Measurements from ENCODE around the gene YIPF2.
"Not testable (repeated sequence)": the region's sequence is repeated elsewhere in the genome, so short reads cannot be mapped to it uniquely, and the experiment has no call there.

YIPF2 gene

DNA sequence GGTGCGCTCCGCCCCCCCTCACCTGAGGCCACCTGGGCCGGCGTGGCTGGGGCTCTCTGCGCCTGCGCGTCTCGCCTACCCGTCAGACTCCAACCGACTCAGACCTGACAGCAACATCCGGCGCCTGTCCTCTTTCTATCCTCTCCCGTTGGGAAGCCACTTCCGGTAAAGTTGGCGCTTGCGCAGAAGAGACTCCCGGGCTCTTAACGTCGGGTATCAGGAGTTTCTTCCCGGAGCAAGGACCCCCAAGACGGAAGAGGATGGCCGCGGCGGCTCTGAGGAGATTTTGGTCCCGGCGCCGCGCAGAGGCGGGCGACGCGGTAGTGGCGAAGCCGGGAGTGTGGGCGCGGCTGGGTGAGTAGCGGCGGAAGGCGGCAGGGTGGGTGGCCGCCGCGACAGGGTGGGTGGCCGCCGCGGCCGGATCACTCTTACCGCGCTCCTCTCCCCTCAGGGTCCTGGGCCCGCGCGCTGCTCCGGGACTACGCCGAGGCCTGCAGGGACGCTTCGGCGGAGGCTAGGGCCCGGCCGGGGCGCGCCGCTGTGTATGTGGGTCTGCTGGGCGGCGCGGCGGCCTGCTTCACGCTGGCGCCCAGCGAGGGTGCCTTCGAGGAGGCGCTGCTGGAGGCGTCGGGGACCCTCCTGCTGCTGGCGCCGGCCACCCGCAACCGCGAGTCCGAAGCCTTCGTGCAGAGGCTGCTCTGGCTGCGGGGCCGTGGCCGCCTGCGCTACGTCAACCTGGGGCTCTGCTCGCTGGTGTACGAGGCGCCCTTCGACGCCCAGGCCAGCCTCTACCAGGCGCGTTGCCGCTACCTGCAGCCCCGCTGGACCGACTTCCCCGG is at the start of gene YIPF2, which contains the start of gene TIMM29:
Gene YIPF2, minus strand, starts transcription at position 77 of the 839 bp plus-strand sequence. CDS start 229 bp downstream, outside the sequence.
Gene TIMM29, plus strand, starts transcription at position 249 of the 839 bp plus-strand sequence. Its CDS starts 12 bp downstream, at position 261.
- FAIRE-seq = no peak

DNA sequence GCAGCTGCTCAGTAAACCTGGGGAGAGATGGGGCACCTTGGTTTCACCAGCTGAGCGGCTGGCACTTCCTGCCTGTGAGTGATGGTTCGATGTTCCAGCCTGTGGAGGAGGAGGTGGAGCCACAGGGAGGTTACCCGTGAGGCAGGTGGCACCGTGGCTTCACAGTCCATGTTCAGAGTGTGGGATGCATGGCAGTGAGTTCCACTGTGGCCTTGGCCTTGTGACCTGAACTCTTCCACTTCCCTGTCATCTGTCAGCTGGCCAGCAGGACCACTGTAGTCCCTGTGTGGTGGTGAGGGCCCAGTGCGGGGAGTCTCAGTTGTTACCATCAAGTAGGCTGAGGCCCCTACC is 49.3 kb upstream of the YIPF2 start:
- no peak for FAIRE-seq

DNA sequence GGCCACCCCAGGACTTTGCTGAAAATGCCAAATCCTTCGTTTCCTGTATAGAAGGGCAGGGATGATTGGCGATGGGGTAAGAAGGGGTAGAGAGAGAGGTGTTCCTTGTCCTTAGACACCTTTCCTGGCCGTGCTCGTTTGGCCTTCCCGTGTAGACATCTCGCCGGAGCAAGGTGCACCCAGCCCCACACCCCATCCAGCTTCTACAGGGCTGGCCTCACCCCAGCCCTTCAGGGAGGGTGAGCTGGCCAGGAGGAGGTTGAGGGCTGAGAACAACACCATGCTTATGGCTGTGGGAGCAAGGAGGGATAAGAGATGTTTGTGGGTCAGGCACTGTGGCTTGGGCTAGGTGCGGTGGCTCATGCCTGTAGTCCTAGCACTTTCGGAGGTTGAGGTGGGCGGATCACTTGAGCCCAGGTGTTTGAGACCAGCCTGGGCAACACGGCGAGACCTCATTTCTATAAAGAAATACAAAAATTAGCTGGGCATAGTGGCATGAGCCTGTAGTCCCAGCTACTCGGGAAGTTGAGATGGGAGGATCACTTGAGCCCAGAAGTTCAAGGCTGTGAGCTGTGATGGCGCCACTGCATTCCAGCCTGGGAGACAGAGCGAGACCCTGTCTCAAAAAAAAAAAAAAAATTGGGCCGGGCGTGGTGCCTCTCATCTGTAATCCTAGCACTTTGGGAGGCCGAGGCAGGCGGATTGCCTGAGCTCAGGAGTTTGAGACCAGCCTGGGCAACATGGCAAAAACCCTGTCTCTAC is 47.9 kb upstream of the YIPF2 start:
- FAIRE-seq = no peak

DNA sequence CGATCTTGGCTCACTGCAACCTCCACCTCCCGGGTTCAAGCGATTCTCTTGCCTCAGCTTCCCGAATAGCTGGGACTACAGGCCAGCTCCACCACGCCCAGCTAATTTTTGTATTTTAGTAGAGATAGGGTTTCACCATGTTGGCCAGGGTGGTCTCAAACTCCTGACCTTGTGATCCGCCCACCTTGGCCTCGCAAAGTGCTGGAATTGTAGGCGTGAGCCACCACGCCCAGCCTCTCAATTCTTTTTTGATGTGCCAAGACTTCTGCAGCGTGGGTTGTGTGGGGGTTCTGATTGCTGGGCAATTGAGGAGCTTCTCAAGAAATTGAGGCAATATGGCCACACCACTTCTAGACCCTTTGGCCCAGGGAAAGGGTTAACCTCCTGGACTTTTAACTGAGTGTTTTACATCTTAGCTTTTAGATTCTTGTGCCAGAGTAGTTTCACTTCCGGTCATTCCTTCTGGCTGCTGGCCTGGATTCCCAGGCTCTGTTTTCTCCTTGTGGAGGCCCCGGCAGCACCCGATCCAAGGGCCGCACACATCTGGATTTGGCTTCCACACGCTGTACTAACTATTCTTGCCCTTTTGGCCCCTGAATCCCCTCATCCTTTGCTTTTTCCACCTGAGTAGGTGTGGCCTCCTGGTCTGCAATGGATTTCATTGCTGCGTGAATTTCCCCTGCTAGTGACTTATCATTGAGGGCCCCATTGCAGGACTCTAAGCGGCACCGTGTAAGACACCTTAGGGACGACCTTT is 47.1 kb upstream of the YIPF2 start:
- no peak for FAIRE-seq

DNA sequence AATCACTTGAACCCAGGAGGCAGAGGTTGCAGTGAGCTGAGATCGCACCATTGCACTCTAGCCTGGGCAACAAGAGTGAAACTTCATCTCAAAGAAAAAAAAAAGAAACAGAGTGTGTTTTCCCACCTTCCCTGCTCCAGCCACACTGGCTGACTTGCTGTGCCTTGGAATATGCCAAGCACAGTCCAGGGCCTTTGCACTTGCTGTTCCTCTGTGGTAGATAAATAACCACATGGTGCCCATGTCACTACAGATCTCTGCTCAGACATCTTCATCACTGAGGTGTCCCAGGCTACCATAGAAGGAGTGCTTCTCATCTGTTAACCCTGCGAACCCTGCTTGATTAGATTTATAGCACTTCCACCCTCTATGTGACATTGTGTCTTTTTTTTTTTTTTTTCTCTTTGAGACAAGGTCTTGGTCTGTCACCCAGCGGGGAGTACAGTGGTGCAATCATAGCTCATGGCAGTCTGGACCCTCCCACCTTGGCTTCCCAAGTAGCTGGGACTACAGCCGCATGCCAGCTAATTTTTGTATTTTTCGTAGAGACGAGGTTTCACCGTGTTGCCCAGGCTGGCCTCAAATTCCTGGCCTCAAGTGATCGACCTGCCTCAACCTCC is 42.8 kb upstream of the YIPF2 start:
- FAIRE-seq = no peak

DNA sequence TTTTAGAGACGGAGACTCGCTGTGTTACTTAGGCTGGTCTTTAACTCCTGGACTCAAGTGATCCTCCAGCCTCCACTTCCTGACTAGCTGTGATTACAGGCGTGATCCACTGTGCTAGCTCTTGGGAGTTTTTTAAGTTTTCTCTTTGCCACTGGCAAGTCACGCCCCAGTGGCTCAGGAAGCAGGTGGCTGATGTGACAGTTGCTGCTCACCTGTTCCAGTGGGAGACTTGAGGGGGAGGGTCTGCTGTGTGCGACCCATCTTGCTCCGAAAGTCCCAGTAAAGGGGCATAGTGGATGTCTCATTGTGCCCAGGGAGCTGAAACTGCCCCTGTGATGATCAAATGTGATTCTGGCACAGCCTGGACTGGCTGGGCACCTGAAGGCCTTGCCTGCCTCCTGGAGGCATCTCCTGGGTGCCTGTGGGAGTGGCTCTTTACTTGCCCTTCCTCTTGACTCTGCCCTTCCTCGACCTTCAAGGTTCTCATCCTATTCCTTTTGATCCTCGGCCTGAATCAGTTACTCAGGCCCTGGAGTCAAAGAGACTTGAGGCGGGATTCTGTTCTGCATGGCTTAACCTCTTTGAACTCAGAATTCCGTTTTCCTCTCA is 40.2 kb upstream of the YIPF2 start:
- no peak for FAIRE-seq

DNA sequence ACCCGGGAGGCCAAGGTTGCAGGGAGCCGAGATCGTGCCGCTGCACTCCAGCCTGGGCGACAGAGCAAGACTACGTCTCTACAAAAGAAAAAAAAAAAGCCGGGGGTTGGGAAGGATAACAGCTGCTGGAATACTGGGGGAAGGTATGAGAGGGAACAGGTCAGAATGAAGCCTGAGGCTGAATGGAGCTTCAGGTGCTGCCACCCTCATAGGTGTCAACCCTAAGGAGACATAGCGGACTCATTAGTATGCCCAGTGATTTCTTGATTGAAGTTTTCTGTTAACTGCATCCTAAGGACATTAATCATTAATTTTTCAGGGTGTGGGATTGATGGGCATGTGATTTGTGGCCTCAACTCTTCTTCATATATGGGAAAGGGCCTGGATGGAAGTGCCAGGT is 38.4 kb upstream of the YIPF2 start:
- no peak for FAIRE-seq

DNA sequence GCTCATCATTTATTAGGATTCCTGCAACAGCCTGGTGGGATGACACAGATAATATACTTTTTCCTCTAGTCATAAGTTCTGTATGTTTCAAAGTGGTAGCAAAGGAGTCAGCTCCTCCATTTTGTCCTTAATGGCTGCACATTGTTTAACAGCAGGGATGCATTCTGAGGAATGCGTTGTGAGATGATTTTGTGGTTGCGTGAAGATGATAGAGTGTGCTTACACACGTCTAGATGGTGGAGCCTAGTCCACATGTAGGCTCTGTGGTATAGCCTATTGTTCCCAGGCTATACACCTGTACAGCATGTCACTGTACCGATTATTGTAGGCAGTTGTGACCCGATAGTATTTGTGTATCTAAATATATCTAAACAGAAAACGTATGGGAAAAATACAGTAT is 37.0 kb upstream of the YIPF2 start:
- FAIRE-seq = no peak

DNA sequence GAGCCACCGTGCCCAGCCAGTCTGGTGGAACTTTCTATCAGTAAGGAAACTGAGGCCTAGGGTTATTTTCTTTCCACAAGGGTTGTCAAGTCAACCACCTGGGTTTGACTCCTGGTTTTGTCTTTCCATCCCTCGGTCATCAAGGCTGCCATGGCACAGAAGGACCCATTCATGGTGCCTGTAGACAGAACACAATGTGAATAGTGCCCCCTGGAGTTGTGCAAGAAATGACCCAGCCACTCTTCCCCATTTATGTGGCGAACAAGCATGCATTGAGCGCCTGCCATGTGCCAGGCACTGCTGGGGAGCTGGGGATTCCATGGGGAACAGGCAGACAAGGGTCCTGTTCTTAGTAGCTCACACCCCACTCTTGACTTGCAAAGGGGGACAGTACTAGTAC is 36.5 kb upstream of the YIPF2 start:
- no peak for FAIRE-seq

DNA sequence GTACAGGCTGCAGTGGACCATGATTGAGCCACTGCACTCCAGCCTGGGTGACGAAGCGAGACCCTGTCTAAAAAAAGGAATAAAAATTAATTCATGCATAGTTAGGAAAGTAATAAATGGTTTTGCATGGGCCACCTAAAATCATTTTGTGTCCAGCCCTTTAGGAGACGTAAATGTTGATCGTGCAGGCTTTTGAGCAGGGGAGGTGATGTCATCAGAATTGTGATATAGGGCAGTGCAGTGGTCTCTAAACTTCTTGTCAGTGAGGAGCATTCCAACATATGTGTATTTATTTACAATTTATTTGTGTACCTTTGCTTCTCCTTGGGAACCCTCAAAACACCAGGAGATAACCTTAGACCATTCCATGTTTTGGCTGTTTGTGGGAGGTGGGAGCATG is 35.4 kb upstream of the YIPF2 start:
- FAIRE-seq = no peak

DNA sequence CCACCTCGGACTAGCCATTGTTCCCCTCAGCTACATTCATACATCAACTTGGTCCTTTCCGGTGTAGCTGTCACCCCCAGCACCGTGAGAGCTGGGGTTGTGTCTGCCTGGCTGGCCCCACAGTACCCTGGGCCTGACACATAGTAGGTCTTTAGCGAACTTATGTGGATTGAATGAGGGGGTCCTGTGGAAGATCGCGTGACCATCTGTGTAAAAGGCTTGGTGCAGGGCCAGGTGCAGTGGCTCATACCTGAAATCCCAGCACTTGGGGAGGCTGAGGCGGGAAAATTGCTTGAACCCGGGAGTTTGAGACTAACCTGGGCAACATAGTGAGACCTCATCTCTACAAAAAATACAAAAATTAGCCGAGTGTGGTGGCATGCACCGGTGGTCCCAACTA is 34.4 kb upstream of the YIPF2 start:
- FAIRE-seq = no peak

DNA sequence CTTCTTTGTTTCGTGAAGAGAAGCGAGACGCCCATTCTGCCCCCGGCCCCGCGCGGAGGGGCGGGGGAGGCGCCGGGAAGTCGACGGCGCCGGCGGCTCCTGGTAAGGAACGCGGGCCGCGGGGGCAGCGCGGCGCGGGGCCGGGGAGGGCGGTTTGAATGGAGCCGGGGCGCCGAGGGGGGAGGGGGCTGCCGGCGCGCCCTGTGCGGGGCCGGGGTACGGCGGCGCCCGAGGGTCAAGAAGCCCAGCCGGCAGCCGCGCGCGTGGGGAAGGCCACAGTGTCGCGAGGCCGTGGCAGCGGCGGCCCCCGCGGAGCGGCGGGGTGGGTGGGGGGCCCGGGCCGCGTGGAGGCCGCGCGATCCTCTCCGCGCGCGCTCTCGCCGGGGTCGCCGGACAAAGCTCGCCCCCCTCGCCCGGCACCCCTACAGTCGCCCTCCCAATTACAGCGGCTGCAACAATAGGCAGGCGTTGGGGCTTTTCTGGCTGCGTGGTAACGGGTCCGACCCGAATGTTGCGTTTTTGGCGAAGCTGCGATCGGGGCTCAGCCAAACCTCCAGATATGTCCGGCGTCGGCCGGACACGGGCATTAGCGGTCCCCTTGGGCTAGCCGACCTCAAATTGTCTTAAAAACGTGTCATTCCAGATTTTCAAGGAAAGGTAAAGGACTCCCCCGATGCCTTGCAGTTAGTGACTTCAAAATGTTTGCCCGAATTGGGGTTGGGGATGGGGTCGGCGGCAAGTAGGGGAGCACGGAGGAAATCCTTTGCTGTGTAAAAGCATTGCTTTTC is 32.8 kb upstream of the YIPF2 start:
- no peak for FAIRE-seq

DNA sequence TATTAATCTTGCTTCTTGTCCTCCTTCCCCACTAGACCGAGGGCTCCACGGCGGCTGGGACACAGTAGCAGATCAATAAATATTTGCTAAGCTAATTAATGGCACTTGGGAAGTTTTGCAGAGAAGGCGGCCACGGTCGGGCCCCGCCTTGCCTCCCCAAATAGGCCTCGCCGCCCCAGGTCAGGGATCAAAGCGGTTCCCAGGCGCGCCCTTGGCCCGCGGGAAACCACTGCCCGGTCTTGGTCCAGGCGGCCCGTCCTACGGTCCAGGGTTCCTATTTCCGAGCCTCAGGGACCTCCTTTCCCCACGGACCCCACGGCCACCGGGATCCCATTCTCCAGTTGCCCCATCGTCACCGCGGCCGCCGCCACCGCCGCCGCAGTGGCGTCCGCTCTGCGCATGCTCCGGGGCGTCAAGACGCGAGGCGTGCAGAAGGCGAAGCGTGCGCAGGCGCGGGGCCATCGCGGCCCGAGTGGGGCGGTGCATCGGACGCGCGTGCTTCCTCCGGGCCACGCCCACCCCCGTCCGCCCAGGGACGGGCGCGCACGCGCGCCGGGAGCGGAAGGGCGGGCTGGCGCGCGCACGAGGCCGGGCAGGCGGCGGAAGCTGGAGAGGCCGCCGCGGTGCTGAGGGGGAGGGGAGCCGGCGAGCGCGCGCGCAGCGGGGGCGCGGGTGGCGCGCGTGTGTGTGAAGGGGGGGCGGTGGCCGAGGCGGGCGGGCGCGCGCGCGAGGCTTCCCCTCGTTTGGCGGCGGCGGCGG is 32.1 kb upstream of the YIPF2 start, which contains the start of gene SMARCA4:
Gene SMARCA4, plus strand, starts transcription at position 717 of the 759 bp plus-strand sequence. CDS start 23,122 bp downstream, outside the sequence.
- FAIRE-seq = no peak

DNA sequence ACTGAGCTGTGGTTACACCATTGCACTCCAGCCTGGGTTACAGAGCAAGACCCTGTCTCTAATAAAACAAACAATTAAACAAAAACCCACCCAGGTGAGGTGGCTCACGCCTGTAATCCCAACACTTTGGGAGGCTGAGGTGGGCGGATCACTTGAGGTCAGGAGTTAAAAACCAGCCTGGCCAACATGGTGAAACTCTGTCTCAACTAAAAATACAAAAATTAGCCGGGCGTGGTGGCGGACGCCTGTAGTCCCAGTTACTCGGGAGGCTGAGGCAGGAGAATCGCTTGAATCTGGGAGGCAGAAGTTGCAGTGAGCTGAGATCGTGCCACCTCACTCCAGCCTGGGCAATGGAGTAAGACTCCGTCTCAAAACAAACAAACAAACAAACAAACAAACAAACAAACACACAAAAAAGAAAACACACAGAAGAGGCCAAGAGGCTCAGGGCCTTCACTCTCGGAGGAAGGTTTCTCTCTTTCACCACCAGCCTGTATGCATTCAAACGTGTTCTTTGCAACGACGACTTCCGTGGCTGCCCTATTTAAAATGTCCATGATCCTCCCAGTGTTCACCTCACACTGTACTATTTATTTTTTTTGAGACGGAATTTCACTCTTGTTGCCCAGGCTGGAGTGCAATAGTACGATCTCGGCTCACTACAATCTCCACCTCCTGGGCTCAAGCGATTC is 31.0 kb upstream of the YIPF2 start:
- not testable (repeated sequence) for FAIRE-seq

DNA sequence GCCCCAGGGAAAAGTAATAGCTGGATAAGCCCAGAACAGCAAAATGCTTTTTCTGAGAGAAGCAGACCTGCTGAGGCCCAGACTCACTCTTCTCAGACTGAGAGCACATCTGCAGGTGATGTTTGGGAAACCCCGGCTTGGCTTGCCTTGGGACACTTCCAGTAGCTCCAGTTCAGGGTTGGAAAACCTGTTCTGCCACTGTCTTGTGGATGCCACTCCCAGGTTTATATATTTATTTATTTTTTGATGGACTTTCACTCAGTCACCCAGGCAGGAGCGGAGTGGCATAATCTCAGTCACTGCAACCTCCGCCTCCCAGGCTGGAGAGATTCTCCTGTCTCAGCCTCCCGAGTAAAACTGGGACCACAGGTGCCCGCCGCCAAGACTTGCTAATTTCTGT is 24.4 kb upstream of the YIPF2 start:
- FAIRE-seq = no peak

DNA sequence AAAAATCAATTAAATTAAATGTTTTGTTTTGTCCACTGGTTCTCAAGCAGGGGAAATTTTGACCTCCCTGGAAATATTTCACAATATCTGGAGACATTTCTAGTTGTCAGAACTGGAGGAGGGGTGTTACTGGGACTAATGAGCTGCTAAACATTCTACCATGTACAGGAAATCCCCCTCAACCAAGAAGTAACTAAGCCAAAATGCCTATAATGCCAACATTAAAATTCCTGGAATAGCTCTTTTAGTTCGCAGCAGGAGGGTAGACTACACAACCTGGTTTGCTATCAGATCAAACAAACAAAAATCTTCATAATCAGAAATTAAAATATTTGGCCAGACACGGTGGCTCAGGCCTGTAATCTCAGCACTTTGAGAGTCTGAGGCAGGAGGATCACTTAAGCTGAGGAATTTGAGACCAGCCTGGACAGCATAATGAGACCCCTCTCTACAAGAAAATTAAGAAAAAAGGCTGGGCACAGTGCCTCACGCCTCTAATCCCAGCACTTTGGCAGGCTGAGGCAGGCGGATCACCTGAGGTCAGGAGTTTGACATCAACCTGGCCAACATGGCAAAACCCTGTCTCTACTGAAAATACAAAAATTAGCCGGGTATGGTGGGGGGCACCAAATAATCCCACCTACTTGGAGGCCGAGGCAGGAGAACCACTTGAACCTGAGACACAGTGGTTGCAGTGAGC is 18.7 kb upstream of the YIPF2 start:
- no peak for FAIRE-seq

DNA sequence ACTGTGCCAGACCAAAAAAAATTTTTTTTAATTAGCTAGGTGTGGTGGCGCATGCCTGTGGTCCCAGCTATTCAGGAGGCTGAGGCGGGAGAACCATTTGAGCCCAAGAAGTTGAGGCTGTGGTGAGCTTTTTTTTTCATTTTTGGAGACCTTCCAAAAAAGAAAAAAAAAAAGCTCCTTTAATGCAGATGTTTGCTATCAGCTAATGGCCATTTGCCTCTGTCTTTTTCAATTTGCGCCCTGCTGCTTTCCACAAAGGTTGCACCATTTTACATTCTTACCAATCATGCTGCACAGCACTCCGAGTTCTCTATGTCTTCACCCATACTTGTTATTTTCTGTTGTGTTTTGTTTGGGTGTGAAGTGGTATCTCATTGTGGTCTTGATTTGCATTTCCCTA is 16.8 kb upstream of the YIPF2 start:
- no peak for FAIRE-seq

DNA sequence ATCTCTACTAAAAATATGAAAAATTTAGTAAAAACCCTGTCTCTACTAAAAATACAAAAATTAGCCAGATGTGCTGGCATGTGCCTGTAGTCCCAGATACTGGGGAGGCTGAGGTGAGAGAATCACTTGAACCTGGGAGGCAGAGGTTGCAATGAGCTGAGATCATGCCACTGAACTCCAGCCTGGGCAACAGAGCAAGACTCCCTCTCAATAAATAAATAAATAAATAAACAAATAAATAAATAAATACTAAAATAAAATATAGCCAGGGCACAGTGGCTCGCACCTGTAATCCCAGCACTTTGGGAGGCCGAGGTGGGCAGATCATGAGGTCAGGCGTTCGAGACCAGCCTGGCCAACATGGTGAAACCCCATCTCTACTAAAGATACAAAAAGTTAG is 15.0 kb upstream of the YIPF2 start:
- FAIRE-seq = not testable (repeated sequence)

DNA sequence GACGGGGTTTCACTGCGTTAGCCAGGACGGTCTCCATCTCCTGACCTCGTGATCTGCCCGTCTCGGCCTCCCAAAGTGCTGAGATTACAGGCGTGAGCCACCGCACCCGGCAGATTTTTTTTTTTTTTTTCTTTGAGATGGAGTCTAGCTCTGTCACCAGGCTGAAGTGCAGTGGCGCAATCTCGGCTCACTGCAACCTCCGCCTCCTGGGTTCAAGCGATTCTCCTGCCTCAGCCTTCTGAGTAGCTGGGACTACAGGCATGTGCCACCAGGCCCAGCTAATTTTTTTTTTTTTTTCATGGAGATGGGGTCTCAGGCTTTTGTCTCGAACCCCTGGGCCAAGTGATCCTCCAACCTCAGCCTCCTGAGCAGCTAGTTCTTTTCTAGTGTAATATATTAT is 13.2 kb upstream of the YIPF2 start:
- FAIRE-seq = not testable (repeated sequence)

Measured in colon (tissue), 2 donors.